Neural crest cell (in vitro differentiated cells): ENCODE measurements around the gene AGAP3. TPM values are rescaled to one million over a fixed set of nuclear protein-coding genes. Genes with fewer than 3 reads are reported as not detected.
A peak's percentile ranks its signal among the peaks of the same experiment; 100 is the strongest.

Experiments
- DNase-seq: peaks from one replicate; pipeline ENCODE4 v3.0.0; 2021; ENCODE audit warnings: low read depth, mixed read lengths, low spot score
- H3K27ac Mint-ChIP-seq: one replicate; pipeline ENCODE4 v1.8.0; 2021; ENCODE audit warnings: mild to moderate bottlenecking, mixed read lengths; ENCODE audit not compliant: unreplicated experiment
- H3K27me3 Mint-ChIP-seq: 2 replicates; pipeline ENCODE4 v1.8.0; 2021; ENCODE audit warnings: low read depth, mild to moderate bottlenecking, mixed read lengths
- H3K36me3 Mint-ChIP-seq: 2 replicates; pipeline ENCODE4 v1.8.0; 2021; ENCODE audit warnings: low read depth, mild to moderate bottlenecking, mixed read lengths
- H3K4me1 Mint-ChIP-seq: 2 replicates; pipeline ENCODE4 v1.8.0; 2021; ENCODE audit warnings: mixed read lengths
- H3K4me3 Mint-ChIP-seq: one replicate; pipeline ENCODE4 v1.8.0; 2021; ENCODE audit warnings: mild to moderate bottlenecking, mixed read lengths
- H3K9me3 Mint-ChIP-seq: 2 replicates; pipeline ENCODE4 v1.8.0; 2021; ENCODE audit warnings: mixed read lengths
- CTCF ChIP-seq: fragments of 200-600 bp; sonication (generic); conservative IDR thresholded peaks from 2 replicates; pipeline ENCODE4 v1.5.0; 2021; ENCODE audit warnings: antibody characterized with exemption, mild to moderate bottlenecking
- total RNA-seq: library from RNA; stranded (reverse); gene quantifications from 2 replicates; pipeline ENCODE4 v1.2.1, GENCODE V29; 2021

The AGAP3 gene
- total RNA-seq, 1 donor from 2014 or later: 139 TPM

- H3K4me3 Mint-ChIP-seq: no peak overlapping the region
Measured at GRCh38 chr7:151189038-151189437, 102.8 kb downstream of the AGAP3 start.

GRCh38 chr7:151191544-151191943 is 105.3 kb downstream of the AGAP3 start:
- Mint-ChIP-seq H3K36me3 (no peaks in the 10 kb centered on the region), H3K9me3 (no peaks in the 10 kb centered on the region), H3K27ac (no peak overlapping the region), H3K27me3 (peaks cover 33% of the 10 kb centered on the region), H3K4me3 (no peak overlapping the region), H3K4me1 (peaks cover 3% of the 10 kb centered on the region)
- no peak for DNase-seq
- no peak for TF ChIP-seq CTCF

More at GRCh38 chr7:151189038-151189437, 102.8 kb downstream of the AGAP3 start:
- Mint-ChIP-seq H3K27me3 (peaks cover 19% of the 10 kb centered on the region), H3K4me1 (peaks cover 3% of the 10 kb centered on the region), H3K9me3 (no peaks in the 10 kb centered on the region), H3K36me3 (no peaks in the 10 kb centered on the region), H3K27ac (peak overlapping the region; percentile 63)
- DNase-seq: no peak
- TF ChIP-seq CTCF: no peak

GRCh38 chr7:151192002-151192539 is 105.8 kb downstream of the AGAP3 start:
- Mint-ChIP-seq H3K27ac (no peak overlapping the region), H3K36me3 (no peaks in the 10 kb centered on the region), H3K4me1 (peaks cover 3% of the 10 kb centered on the region), H3K9me3 (no peaks in the 10 kb centered on the region), H3K27me3 (peaks cover 33% of the 10 kb centered on the region), H3K4me3 (no peak overlapping the region)
- TF ChIP-seq CTCF: no peak
- DNase-seq: no peak

GRCh38 chr7:151193203-151193978 is 107.1 kb downstream of the AGAP3 start:
- Mint-ChIP-seq H3K4me1 (peaks cover 3% of the 10 kb centered on the region), H3K9me3 (no peaks in the 10 kb centered on the region), H3K27me3 (peaks cover 33% of the 10 kb centered on the region), H3K4me3 (no peak overlapping the region), H3K27ac (peak overlapping the region; percentile 81), H3K36me3 (no peaks in the 10 kb centered on the region)
- DNase-seq: no peak
- no peak for TF ChIP-seq CTCF

Other genes with a start within 250 kb of the AGAP3 start
- gene AOC1, start 234.0 kb upstream of the AGAP3 start, total RNA-seq: not detected in 2 replicates
- 10.7 and 12.4 TPM in 2 replicates for gene KCNH2, start 108.2 kb upstream of the AGAP3 start, total RNA-seq
- 6.1 and 7.4 TPM in 2 replicates for gene NOS3, start 95.5 kb upstream of the AGAP3 start, total RNA-seq
- 8.0 and 9.2 TPM in 2 replicates for gene ATG9B, start 62.0 kb upstream of the AGAP3 start, total RNA-seq
- 42.3 and 43.5 TPM in 2 replicates for gene ABCB8, start 58.0 kb upstream of the AGAP3 start, total RNA-seq
- gene ASIC3, start 37.9 kb upstream of the AGAP3 start, total RNA-seq: 4.7 and 6.0 TPM in 2 replicates
- gene CDK5, start 28.6 kb upstream of the AGAP3 start, total RNA-seq: 38.9 TPM in 2 replicates
- gene SLC4A2, start 26.9 kb upstream of the AGAP3 start, total RNA-seq: 139 and 141 TPM in 2 replicates
- 82.4 and 86.1 TPM in 2 replicates for gene FASTK, start 5.7 kb upstream of the AGAP3 start, total RNA-seq
- gene TMUB1, start 3.0 kb upstream of the AGAP3 start, total RNA-seq: 44.9 and 46.5 TPM in 2 replicates
- 2.0 and 2.4 TPM in 2 replicates for gene GBX1, start 81.2 kb downstream of the AGAP3 start, total RNA-seq
- not detected in 2 replicates for gene ASB10, start 100.8 kb downstream of the AGAP3 start, total RNA-seq
- not detected in 2 replicates for gene H2BK1, start 124.0 kb downstream of the AGAP3 start, total RNA-seq
- gene ABCF2, start 140.7 kb downstream of the AGAP3 start, total RNA-seq: 67.0 and 68.2 TPM in 2 replicates
- gene CHPF2, start 146.0 kb downstream of the AGAP3 start, total RNA-seq: 33.1 and 34.1 TPM in 2 replicates
- 46.7 and 50.7 TPM in 2 replicates for gene SMARCD3, start 162.2 kb downstream of the AGAP3 start, total RNA-seq